KMS-11 (cell line): ENCODE measurements around the gene CX3CL1.

ENCODE experiments used
- H2AFZ ChIP-seq: fragments of 200-600 bp; sonication (generic); 2 replicates; pipeline ENCODE4 v1.6.1; 2016; ENCODE audit warnings: antibody characterized with exemption, mixed run types, low read depth
- H3K27ac ChIP-seq: fragments of 200-600 bp; sonication (generic); 2 replicates; pipeline ENCODE4 v1.6.1; 2016; ENCODE audit warnings: mild to moderate bottlenecking, mixed run types
- H3K27me3 ChIP-seq: fragments of 200-600 bp; sonication (generic); 2 replicates; pipeline ENCODE4 v1.6.1; 2017; ENCODE audit warnings: mild to moderate bottlenecking, low read depth, mixed run types, moderate library complexity; ENCODE audit not compliant: insufficient read depth
- H3K36me3 ChIP-seq: fragments of 200-600 bp; sonication (generic); 2 replicates; pipeline ENCODE4 v1.6.1; 2017; ENCODE audit warnings: mild to moderate bottlenecking, mixed run types; ENCODE audit not compliant: insufficient read depth
- H3K4me1 ChIP-seq: fragments of 200-600 bp; sonication (generic); 2 replicates; pipeline ENCODE4 v1.6.1; 2016; ENCODE audit warnings: mild to moderate bottlenecking, low read depth, mixed run types; ENCODE audit not compliant: poor library complexity, severe bottlenecking
- H3K4me2 ChIP-seq: fragments of 200-600 bp; sonication (generic); 2 replicates; pipeline ENCODE4 v1.7.0; 2016; ENCODE audit warnings: mild to moderate bottlenecking, mixed run types
- H3K4me3 ChIP-seq: fragments of 200-600 bp; sonication (generic); IDR thresholded peaks from 2 replicates; pipeline ENCODE4 v1.6.1; 2017; ENCODE audit warnings: low read depth, low read length, mixed read lengths; ENCODE audit not compliant: insufficient read depth
- H3K79me2 ChIP-seq: fragments of 200-600 bp; sonication (generic); 2 replicates; pipeline ENCODE4 v1.6.1; 2016; ENCODE audit warnings: low read depth, mixed run types; ENCODE audit not compliant: insufficient read depth
- H3K9ac ChIP-seq: fragments of 200-600 bp; sonication (generic); 2 replicates; pipeline ENCODE4 v1.6.1; 2016; ENCODE audit warnings: mild to moderate bottlenecking, mixed run types
- H4K20me1 ChIP-seq: fragments of 200-600 bp; sonication (generic); 2 replicates; pipeline ENCODE4 v1.6.1; 2016; ENCODE audit warnings: mild to moderate bottlenecking, mixed run types; ENCODE audit not compliant: insufficient read depth
- TF ChIP-seq, protein P1 (sequence below): fragments of 200-600 bp; sonication (generic); conservative IDR thresholded peaks from 2 replicates; pipeline ENCODE4 v1.6.1; 2017; ENCODE audit warnings: low read depth, mild to moderate bottlenecking, antibody characterized with exemption, low read length, moderate library complexity, mixed read lengths

CX3CL1 gene

DNA sequence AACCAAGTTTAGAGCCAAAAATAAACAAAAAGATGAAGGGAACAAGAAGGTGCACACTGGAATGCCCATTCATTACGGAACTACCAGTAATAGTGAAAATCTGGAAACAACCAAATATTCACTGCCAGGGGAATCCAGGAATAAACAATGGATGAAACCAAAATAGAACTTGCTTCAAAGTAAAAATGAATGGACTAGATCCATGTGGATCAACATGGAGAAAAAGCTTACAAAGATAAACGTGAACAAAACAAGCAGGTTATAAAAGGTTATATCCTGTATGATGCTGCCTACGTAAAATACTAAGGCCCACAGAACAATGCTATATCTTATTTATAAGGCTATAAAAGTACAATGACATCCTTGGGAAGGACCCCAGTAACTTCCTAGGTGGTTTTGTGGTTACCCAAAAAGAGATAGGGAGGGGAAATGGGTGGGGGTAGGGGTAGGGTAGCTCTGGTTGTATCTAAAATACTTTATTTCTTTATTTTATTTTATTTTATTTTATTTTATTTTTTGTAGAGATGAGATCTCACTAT lies 26.6 kb upstream of the CX3CL1 start:
- TF ChIP-seq, protein P1, sequence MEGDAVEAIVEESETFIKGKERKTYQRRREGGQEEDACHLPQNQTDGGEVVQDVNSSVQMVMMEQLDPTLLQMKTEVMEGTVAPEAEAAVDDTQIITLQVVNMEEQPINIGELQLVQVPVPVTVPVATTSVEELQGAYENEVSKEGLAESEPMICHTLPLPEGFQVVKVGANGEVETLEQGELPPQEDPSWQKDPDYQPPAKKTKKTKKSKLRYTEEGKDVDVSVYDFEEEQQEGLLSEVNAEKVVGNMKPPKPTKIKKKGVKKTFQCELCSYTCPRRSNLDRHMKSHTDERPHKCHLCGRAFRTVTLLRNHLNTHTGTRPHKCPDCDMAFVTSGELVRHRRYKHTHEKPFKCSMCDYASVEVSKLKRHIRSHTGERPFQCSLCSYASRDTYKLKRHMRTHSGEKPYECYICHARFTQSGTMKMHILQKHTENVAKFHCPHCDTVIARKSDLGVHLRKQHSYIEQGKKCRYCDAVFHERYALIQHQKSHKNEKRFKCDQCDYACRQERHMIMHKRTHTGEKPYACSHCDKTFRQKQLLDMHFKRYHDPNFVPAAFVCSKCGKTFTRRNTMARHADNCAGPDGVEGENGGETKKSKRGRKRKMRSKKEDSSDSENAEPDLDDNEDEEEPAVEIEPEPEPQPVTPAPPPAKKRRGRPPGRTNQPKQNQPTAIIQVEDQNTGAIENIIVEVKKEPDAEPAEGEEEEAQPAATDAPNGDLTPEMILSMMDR = no peak
- no peaks in the 10 kb centered on the region for H3K27me3 ChIP-seq

GRCh38 chr16:57347858-57348257 lies 24.4 kb upstream of the CX3CL1 start:
- TF ChIP-seq, protein P1 = no peak
- Histone ChIP-seq H4K20me1 (no peaks in the 10 kb centered on the region), H3K4me2 (no peak overlapping the region), H3K4me1 (no peaks in the 10 kb centered on the region), H3K79me2 (no peaks in the 10 kb centered on the region), H3K4me3 (no peak overlapping the region), H3K36me3 (no peaks in the 10 kb centered on the region), H2AFZ (no peak overlapping the region), H3K27me3 (no peaks in the 10 kb centered on the region), H3K9ac (no peak overlapping the region), H3K27ac (no peak overlapping the region)

More for the DNA sequence above, 26.6 kb upstream of the CX3CL1 start:
- H3K4me2 ChIP-seq = no peak overlapping the region
- no peak overlapping the region for H3K9ac ChIP-seq
- no peak overlapping the region for H2AFZ ChIP-seq
- no peaks in the 10 kb centered on the region for H3K79me2 ChIP-seq
- no peak overlapping the region for H3K27ac ChIP-seq
- H4K20me1 ChIP-seq = no peaks in the 10 kb centered on the region
- no peaks in the 10 kb centered on the region for H3K36me3 ChIP-seq
- H3K4me1 ChIP-seq = no peaks in the 10 kb centered on the region
- H3K4me3 ChIP-seq = no peak overlapping the region

DNA sequence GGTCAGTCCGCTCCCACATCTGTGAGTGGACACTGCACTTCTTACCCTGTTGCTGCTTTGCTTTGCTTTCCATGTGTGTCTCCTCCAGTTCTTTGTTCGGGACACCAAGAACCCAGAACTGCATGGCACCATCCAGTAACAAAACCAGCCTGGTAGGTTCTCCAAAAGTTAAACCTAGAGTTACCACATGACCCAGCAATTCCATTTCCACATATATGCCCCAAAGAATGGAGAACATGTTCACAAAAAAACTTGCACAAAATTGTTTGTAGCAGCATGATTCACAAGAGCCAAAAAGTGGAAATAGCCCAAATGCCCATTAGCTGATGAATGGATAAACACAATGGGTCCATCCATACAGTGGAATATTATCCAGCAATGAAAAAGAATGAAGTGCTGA lies 24.0 kb upstream of the CX3CL1 start:
- Histone ChIP-seq H4K20me1 (no peaks in the 10 kb centered on the region), H3K4me1 (no peaks in the 10 kb centered on the region), H3K4me2 (no peak overlapping the region), H3K9ac (no peak overlapping the region), H3K4me3 (no peak overlapping the region), H2AFZ (no peak overlapping the region), H3K79me2 (no peaks in the 10 kb centered on the region), H3K27ac (no peak overlapping the region), H3K27me3 (no peaks in the 10 kb centered on the region), H3K36me3 (no peaks in the 10 kb centered on the region)
- TF ChIP-seq, protein P1 = no peak

DNA sequence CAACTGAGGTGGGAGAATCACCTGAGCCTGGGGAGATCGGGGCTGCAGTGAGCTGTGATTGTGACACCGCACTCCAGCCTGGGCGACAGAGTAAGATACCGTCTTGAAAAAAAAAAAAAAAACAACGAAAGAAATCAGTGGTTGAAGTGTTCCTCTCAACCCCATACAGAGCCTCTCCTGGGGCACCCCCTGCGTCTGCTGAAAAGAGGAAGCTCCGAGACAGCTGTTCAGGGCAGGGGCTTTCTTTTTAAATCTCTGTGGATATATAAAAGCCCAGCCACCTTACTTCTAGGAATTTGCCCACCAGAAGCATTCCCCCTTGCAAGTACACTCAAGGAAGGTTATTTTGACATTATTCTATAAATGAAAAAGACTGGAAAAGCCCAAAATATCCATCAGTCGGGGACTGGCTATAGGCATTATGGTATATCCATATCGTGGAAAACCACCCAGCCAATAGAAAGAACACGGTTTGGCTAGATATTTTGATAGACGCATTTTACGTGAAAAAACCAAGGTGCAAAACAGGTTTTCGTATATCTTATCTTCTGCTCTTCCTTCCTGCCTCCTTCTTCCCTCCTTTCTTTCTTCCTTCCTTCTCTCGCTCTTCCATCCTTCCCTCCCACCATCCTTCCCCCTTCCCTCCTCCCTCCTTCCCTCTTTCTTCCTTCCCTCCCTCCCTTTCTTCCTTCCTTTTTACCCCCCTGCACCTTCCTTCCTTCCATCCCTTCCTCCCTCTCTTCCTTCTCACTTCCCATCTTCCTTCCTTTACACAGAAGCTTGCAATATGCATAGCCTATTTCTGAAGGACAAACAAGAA lies 22.9 kb upstream of the CX3CL1 start:
- Histone ChIP-seq H4K20me1 (no peaks in the 10 kb centered on the region), H3K4me3 (no peak overlapping the region), H3K27ac (no peak overlapping the region), H3K4me2 (no peak overlapping the region), H3K4me1 (no peaks in the 10 kb centered on the region), H3K36me3 (no peaks in the 10 kb centered on the region), H3K79me2 (no peaks in the 10 kb centered on the region), H2AFZ (no peak overlapping the region), H3K9ac (no peak overlapping the region), H3K27me3 (no peaks in the 10 kb centered on the region)
- TF ChIP-seq, protein P1 = no peak
